ENCODE measurements around the gene ZNF662. TPM values are rescaled to one million over a fixed set of nuclear protein-coding genes. Genes with fewer than 3 reads are reported as not detected.
A peak's percentile ranks its signal among the peaks of the same experiment; 100 is the strongest.

The ZNF662 gene
- total RNA-seq, 2 donors from 2014 or later: 4.0 to 6.5 TPM

DNA sequence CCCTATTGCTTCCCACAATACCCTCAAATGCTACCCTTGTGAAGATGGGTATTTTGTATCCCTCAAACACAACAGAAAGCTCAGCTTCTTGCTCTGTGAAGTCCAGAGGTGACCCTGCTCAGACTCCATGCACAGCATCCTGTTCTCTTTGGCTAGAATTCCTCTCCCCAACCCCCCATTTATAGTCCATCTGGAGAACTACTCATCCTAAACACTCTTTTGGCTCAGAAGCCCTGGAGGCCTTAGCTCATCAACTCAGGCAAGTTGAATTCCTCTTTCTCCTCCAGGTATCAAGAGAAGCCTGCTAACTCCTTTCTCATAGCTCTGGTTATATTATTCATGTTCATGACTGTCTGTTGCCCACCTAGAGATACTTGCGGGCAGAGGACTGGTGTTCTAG, 54.8 kb downstream of the ZNF662 start:
- 65 to 88% methylated on average over 1 of the region's 1 CpG for WGBS, 2 donors
- intact Hi-C loops (cut with DNase I): loop anchor here (5.0 to 10.0 kb wide), 2 partner anchors 192 to 414 kb away; no protein-coding TSS in a partner anchor

DNA sequence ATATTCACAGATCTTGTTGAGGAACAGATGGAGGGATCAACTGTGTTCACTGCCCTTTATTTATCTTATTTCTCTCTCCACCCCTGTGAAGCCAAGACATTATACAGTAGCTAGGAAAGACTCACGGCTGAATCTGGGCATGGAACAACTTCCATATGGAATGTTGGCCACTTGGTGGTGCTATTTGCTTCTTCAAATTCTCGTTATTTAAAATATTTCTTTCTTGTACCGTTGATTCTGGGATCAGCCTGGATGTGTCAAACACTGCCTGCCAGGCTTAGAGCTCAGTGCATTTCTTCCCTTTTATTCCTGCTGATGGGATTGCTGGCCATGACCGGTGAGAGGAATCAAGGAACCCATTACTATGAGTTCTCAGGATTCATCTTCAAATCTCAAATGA, 55.7 kb downstream of the ZNF662 start:
- ATAC-seq: peak; percentile 30
- peak; percentile 28 to 57 (median 46) for DNase-seq
- Histone ChIP-seq H3K36me3 (replicated peaks in 1 of 2; ENCODE audit: insufficient read depth in 1 of 2, low read depth in 2 of 2) (no peaks in the 10 kb centered on the region), H3K4me1 (no peaks in the 10 kb centered on the region), H3K27me3 (no peaks in the 10 kb centered on the region), H3K4me3 (no peak overlapping the region), H3K9me3 (no peaks in the 10 kb centered on the region), H3K27ac (no peak overlapping the region)
- 1 to 2% methylated on average over 4 of the region's 4 CpGs for WGBS, 2 donors
- intact Hi-C loops (cut with DNase I): loop anchor here (5.0 to 10.0 kb wide), 2 partner anchors 191 to 413 kb away; no protein-coding TSS in a partner anchor
- TF ChIP-seq, protein P1, sequence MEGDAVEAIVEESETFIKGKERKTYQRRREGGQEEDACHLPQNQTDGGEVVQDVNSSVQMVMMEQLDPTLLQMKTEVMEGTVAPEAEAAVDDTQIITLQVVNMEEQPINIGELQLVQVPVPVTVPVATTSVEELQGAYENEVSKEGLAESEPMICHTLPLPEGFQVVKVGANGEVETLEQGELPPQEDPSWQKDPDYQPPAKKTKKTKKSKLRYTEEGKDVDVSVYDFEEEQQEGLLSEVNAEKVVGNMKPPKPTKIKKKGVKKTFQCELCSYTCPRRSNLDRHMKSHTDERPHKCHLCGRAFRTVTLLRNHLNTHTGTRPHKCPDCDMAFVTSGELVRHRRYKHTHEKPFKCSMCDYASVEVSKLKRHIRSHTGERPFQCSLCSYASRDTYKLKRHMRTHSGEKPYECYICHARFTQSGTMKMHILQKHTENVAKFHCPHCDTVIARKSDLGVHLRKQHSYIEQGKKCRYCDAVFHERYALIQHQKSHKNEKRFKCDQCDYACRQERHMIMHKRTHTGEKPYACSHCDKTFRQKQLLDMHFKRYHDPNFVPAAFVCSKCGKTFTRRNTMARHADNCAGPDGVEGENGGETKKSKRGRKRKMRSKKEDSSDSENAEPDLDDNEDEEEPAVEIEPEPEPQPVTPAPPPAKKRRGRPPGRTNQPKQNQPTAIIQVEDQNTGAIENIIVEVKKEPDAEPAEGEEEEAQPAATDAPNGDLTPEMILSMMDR (IDR thresholded peaks at IDR 0.05): peak; percentile 26 to 72 (median 60)
- TF ChIP-seq POLR2A (IDR thresholded peaks at IDR 0.05): no peak

More for the DNA sequence above, 54.8 kb downstream of the ZNF662 start:
- Histone ChIP-seq H3K4me3 (no peak overlapping the region), H3K4me1 (no peaks in the 10 kb centered on the region), H3K36me3 (replicated peaks in 1 of 2; ENCODE audit: insufficient read depth in 1 of 2, low read depth in 2 of 2) (no peaks in the 10 kb centered on the region), H3K27ac (no peak overlapping the region), H3K9me3 (no peaks in the 10 kb centered on the region), H3K27me3 (no peaks in the 10 kb centered on the region)
- ATAC-seq (no peak), DNase-seq (no peak)
- TF ChIP-seq, protein P1 (IDR thresholded peaks at IDR 0.05): no peak
- no peak for TF ChIP-seq POLR2A (IDR thresholded peaks at IDR 0.05)

DNA sequence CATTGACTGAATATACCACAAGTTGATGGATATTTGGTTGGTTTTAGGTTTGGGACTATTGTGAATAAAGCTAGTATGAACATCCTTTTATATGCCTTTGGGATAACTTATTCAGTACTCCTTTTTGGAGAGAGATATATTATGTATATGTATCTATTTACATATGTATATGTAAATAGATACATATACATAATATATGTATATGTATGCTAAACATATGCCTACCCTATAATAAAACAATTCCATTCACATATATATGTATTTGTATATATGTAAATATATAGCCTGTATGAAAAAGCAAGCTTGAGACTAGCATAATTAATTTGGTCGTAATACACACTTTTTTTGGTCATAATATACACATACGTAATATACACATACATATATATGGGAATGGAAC, 57.3 kb downstream of the ZNF662 start:
- Histone ChIP-seq H3K27ac (no peak overlapping the region), H3K4me1 (no peaks in the 10 kb centered on the region), H3K4me3 (no peak overlapping the region), H3K9me3 (no peaks in the 10 kb centered on the region), H3K27me3 (no peaks in the 10 kb centered on the region), H3K36me3 (replicated peaks in 1 of 2; ENCODE audit: insufficient read depth in 1 of 2, low read depth in 2 of 2) (no peaks in the 10 kb centered on the region)
- whole genome bisulfite sequencing, 2 donors: 43% methylated on average over 2 of the region's 2 CpGs
- no peak for TF ChIP-seq POLR2A (IDR thresholded peaks at IDR 0.05)
- TF ChIP-seq, protein P1 (IDR thresholded peaks at IDR 0.05): no peak
- intact Hi-C loops (cut with DNase I): loop anchor here (5.0 to 10.0 kb wide), 2 partner anchors 189 to 412 kb away; no protein-coding TSS in a partner anchor
- DNase-seq (no peak), ATAC-seq (no peak)

DNA sequence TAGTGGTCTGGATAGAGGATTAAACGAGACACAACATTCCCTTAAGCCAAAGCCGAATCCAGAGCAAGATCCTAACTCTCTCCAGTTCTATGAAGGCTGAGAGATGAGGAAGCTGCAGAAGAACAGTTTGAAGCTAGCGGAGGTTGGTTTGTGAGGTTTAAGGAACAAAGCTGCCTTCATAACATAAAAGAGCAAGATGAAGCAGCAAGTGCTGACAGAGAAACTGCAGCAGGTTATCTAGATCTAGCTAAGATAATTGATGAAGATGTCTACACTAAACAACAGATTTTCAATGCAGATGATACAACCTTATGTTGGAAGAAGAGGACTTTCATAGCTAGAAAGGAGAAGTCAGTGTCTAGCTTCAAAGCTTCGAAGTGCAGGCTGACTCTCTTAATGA, 58.3 kb downstream of the ZNF662 start:
- no peaks in the 10 kb centered on the region for H3K9me3 ChIP-seq
- DNase-seq: no peak
- no peaks in the 10 kb centered on the region for H3K4me1 ChIP-seq
- WGBS, 2 donors: 78 to 83% methylated on average over 4 of the region's 4 CpGs
- no peak for TF ChIP-seq POLR2A (IDR thresholded peaks at IDR 0.05)
- TF ChIP-seq, protein P1 (IDR thresholded peaks at IDR 0.05): no peak
- no peaks in the 10 kb centered on the region for H3K36me3 ChIP-seq (replicated peaks in 1 of 2; ENCODE audit: insufficient read depth in 1 of 2, low read depth in 2 of 2)
- H3K4me3 ChIP-seq: no peak overlapping the region
- intact Hi-C loops (cut with DNase I): loop anchor here (5.0 to 10.0 kb wide), 2 partner anchors 188 to 411 kb away; no protein-coding TSS in a partner anchor
- ATAC-seq: no peak
- no peaks in the 10 kb centered on the region for H3K27me3 ChIP-seq
- no peak overlapping the region for H3K27ac ChIP-seq

Other genes with a start within 250 kb of the ZNF662 start
- not detected for gene KLHL40, start 220.6 kb upstream of the ZNF662 start, total RNA-seq
- gene HHATL, start 203.3 kb upstream of the ZNF662 start, total RNA-seq: under 1 TPM in 1 of 2 donors, not detected in 1; 0.26 TPM
- 1 to 10 TPM; 3.9 to 6.3 TPM for gene CCDC13, start 132.9 kb upstream of the ZNF662 start, total RNA-seq
- gene HIGD1A, start 101.7 kb upstream of the ZNF662 start, total RNA-seq: 10 to 100 TPM; 36.3 to 52.4 TPM
- gene ACKR2, start 96.7 kb upstream of the ZNF662 start, total RNA-seq: 1 to 10 TPM; 3.3 to 3.4 TPM
- gene CYP8B1, start 30.3 kb upstream of the ZNF662 start, total RNA-seq: not detected
- 10 to 100 TPM in 1 of 2 donors, 1 to 10 TPM in 1; 8.8 to 16.8 TPM for gene GASK1A, start 73.2 kb downstream of the ZNF662 start, total RNA-seq
- gene POMGNT2, start 199.9 kb downstream of the ZNF662 start, total RNA-seq: 10 to 100 TPM; 11.5 to 13.7 TPM